SK-N-SH treated with all-trans-retinoic acid at 6 μM for 48 hours (cell line): ENCODE results near the gene HMCN2.

ENCODE experiments used
- BACH2 ChIP-seq: fragments of 250-450 bp; sonication (Bioruptor Pico); IDR thresholded peaks from 2 replicates; pipeline ENCODE4 v1.9.0; 2021; ENCODE audit warnings: mild to moderate bottlenecking, borderline replicate concordance
- ESRRG ChIP-seq: fragments of 250-450 bp; sonication (Bioruptor Pico); IDR thresholded peaks from 2 replicates; pipeline ENCODE4 v1.6.1; 2021; ENCODE audit warnings: mild to moderate bottlenecking
- PATZ1 ChIP-seq: fragments of 250-450 bp; sonication (Bioruptor Pico); IDR thresholded peaks from 2 replicates; pipeline ENCODE4 v1.8.0; 2020; ENCODE audit warnings: mild to moderate bottlenecking, moderate library complexity, borderline replicate concordance
- PPARA ChIP-seq: fragments of 250-450 bp; sonication (Bioruptor Pico); IDR thresholded peaks from 2 replicates; pipeline ENCODE4 v1.5.0; 2020; ENCODE audit warnings: mild to moderate bottlenecking, borderline replicate concordance
- RARB ChIP-seq: fragments of 250-450 bp; sonication (Bioruptor Pico); IDR thresholded peaks from 2 replicates; pipeline ENCODE4 v1.8.0; 2021; ENCODE audit warnings: mild to moderate bottlenecking, moderate library complexity
- ZNF8 ChIP-seq: fragments of 450-650 bp; formaldehyde crosslinking; IDR thresholded peaks from 2 replicates; pipeline ENCODE4 v1.5.0; 2020; ENCODE audit warnings: mild to moderate bottlenecking, moderate library complexity

- TF ChIP-seq RARB: no peak
- TF ChIP-seq BACH2 (CRISPR knock-in tag): no peak
- TF ChIP-seq ZNF8 (CRISPR knock-in tag): no peak
- no peak for TF ChIP-seq PATZ1 (CRISPR knock-in tag)
- no peak for TF ChIP-seq ESRRG (CRISPR knock-in tag)
- TF ChIP-seq PPARA (CRISPR knock-in tag): no peak
Measured at GRCh38 chr9:130310456-130310855, 44.9 kb downstream of the HMCN2 start.
